ENCODE measurements around the gene NUDT2.

GRCh38 chr9:34385561-34386230, 56.3 kb downstream of the NUDT2 start:
- no peak for TF ChIP-seq CTCF (IDR thresholded peaks at IDR 0.05)
- TF ChIP-seq POLR2A (IDR thresholded peaks at IDR 0.05): no peak

Measured in transverse colon (tissue), 3 donors.